HCT116 (cell line): ENCODE results near the gene RGS4. TPM values are rescaled to one million over a fixed set of nuclear protein-coding genes. Genes with fewer than 3 reads are reported as not detected.

Source experiments
- ATAC-seq: fragments of 200-7000 bp; cut with Tn5 transposase; 2 replicates; pipeline ENCODE4 v1.9.1; 2020; ENCODE audit warnings: mild to moderate bottlenecking, moderate library complexity
- BruUV-seq: library from RNA; stranded (reverse); fragments of 400-500 nt; replicated peaks from 2 replicates; lab custom pipeline; 2021; lab: Mats Ljungman, UMichigan
- CTCF ChIA-PET: fragments of 300-600 bp; sonication (Branson Sonifier 250); formaldehyde crosslinking; loops from one replicate; lab custom pipeline; 2021; ENCODE audit warnings: antibody characterized with exemption; lab: Charles Lee
- POLR2A ChIA-PET: fragments of 300-600, 350-600 bp; sonication (Branson Sonifier 250); formaldehyde crosslinking; loops from one replicate; lab custom pipeline; 2021; ENCODE audit warnings: antibody characterized with exemption; lab: Charles Lee
- RAD21 ChIA-PET, 2 experiments: fragments of 300-600 bp; sonication (Branson Sonifier 250); formaldehyde crosslinking; loops; one replicate each; lab custom pipeline; 2023; ENCODE audit warnings: low total read pairs in 2 of 2; ENCODE audit not compliant: uncharacterized antibody in 2 of 2, unreplicated experiment in 2 of 2, low non-redundant PET in 1 of 2; lab: Charles Lee
- DNase-seq: peaks from one replicate; pipeline ENCODE4 v3.0.0-alpha.2; 2010; ENCODE audit warnings: low read depth, low spot score
- H2AFZ ChIP-seq: fragments of 200-600 bp; shearing (Covaris generic), sonication (generic); 2 replicates; pipeline ENCODE4 v1.6.1; 2017; ENCODE audit warnings: low read depth, mixed run types, mixed read lengths, antibody characterized with exemption, low read length; ENCODE audit not compliant: poor library complexity, severe bottlenecking
- H3K27ac ChIP-seq: 2 replicates; pipeline ENCODE4 v1.5.1; 2012; ENCODE audit warnings: low read depth, low read length
- H3K27me3 ChIP-seq: fragments of 200-600 bp; sonication (generic); 2 replicates; pipeline ENCODE4 v1.6.1; 2016; ENCODE audit warnings: mixed run types, low read length, mixed read lengths; ENCODE audit not compliant: insufficient read depth
- H3K36me3 ChIP-seq, 2 experiments: fragments of 200-500 bp in 1 of 2; fragments of 200-600 bp in 1 of 2; sonication (Bioruptor generic) in 1 of 2; sonication (generic) in 1 of 2; 2 replicates each; pipeline versions ENCODE4 v1.5.1 to v1.6.1; 2014 to 2016; ENCODE audit warnings: low read length in 2 of 2, inconsistent platforms in 1 of 2, mixed read lengths in 1 of 2, mixed run types in 1 of 2; ENCODE audit not compliant: insufficient read depth in 2 of 2, control insufficient read depth in 1 of 2
- H3K4me1 ChIP-seq, 2 experiments: fragments of 200-600 bp in 1 of 2; sonication (generic) in 1 of 2; 2 replicates each; pipeline versions ENCODE4 v1.5.1 to v1.6.1; 2012 to 2017; ENCODE audit warnings: low read length in 2 of 2, inconsistent platforms in 1 of 2, mild to moderate bottlenecking in 1 of 2, mixed read lengths in 1 of 2, mixed run types in 1 of 2, moderate library complexity in 1 of 2; ENCODE audit not compliant: insufficient read depth in 2 of 2, control insufficient read depth in 1 of 2
- H3K4me2 ChIP-seq: fragments of 200-600 bp; sonication (generic); 2 replicates; pipeline ENCODE4 v1.6.1; 2017; ENCODE audit warnings: mixed run types, low read length, mixed read lengths
- H3K4me3 ChIP-seq, 2 experiments: fragments of 200-600 bp in 1 of 2; sonication (generic) in 1 of 2; replicated peaks in 1 of 2; 2 replicates each; pipeline ENCODE4 v1.5.1; 2011 to 2016; ENCODE audit warnings: low read length in 2 of 2, control low read depth in 1 of 2, low read depth in 1 of 2, mild to moderate bottlenecking in 1 of 2, mixed read lengths in 1 of 2, mixed run types in 1 of 2
- H3K79me2 ChIP-seq: fragments of 200-600 bp; sonication (generic); 2 replicates; pipeline ENCODE4 v1.6.1; 2017; ENCODE audit warnings: mild to moderate bottlenecking, mixed run types, low read length, moderate library complexity, mixed read lengths; ENCODE audit not compliant: insufficient read depth
- H3K9ac ChIP-seq: fragments of 200-600 bp; sonication (generic); 2 replicates; pipeline ENCODE4 v1.6.1; 2016; ENCODE audit warnings: low read length, mixed read lengths
- H3K9me2 ChIP-seq: fragments of 200-600 bp; sonication (generic), shearing (Covaris generic); 2 replicates; pipeline ENCODE4 v1.6.1; 2017; ENCODE audit warnings: mixed run types, mild to moderate bottlenecking, moderate library complexity; ENCODE audit not compliant: insufficient read depth
- H3K9me3 ChIP-seq, 2 experiments: fragments of 200-500 bp in 1 of 2; fragments of 200-600 bp in 1 of 2; sonication (Bioruptor generic) in 1 of 2; sonication (generic) in 1 of 2; 2 replicates each; pipeline ENCODE4 v1.6.1; 2014 to 2017; ENCODE audit warnings: low read length in 2 of 2, mixed read lengths in 2 of 2, inconsistent platforms in 1 of 2, low read depth in 1 of 2, mild to moderate bottlenecking in 1 of 2, mixed run types in 1 of 2, moderate library complexity in 1 of 2; ENCODE audit not compliant: control insufficient read depth in 1 of 2, insufficient read depth in 1 of 2
- H4K20me1 ChIP-seq: fragments of 200-600 bp; sonication (generic), shearing (Covaris generic); 2 replicates; pipeline ENCODE4 v1.6.1; 2017; ENCODE audit warnings: mixed run types, mild to moderate bottlenecking, moderate library complexity; ENCODE audit not compliant: insufficient read depth
- CTCF ChIP-seq, 3 experiments: fragments of 200-600 bp in 1 of 3; sonication (generic) in 1 of 3; IDR thresholded peaks in 2 of 3; conservative IDR thresholded peaks in 1 of 3; 2 replicates each; pipeline ENCODE4 v1.5.1; 2012 to 2017; ENCODE audit warnings: low read depth in 2 of 3, low read length in 2 of 3, antibody characterized with exemption in 1 of 3, borderline replicate concordance in 1 of 3, control low read depth in 1 of 3, mild to moderate bottlenecking in 1 of 3, mixed read lengths in 1 of 3, mixed run types in 1 of 3, moderate library complexity in 1 of 3; ENCODE audit not compliant: insufficient read depth in 1 of 3
- ELF1 ChIP-seq: IDR thresholded peaks from 2 replicates; pipeline ENCODE4 v1.6.1; 2012; ENCODE audit warnings: low read depth, borderline replicate concordance
- EZH2phosphoT487 ChIP-seq: fragments of 200-600 bp; IDR thresholded peaks from 2 replicates; pipeline ENCODE4 v1.6.1; 2018; ENCODE audit warnings: antibody characterized with exemption, borderline replicate concordance
- JUND ChIP-seq: IDR thresholded peaks from 2 replicates; pipeline ENCODE4 v1.6.1; 2012
- MAX ChIP-seq: IDR thresholded peaks from 2 replicates; pipeline ENCODE4 v1.6.1; 2012
- POLR2AphosphoS5 ChIP-seq: IDR thresholded peaks from 2 replicates; pipeline ENCODE4 v1.6.1; 2011; ENCODE audit warnings: mild to moderate bottlenecking, low read depth, low read length, moderate library complexity
- REST ChIP-seq: IDR thresholded peaks from 2 replicates; pipeline ENCODE4 v1.6.1; 2012; ENCODE audit warnings: low read depth
- SIN3A ChIP-seq: IDR thresholded peaks from 2 replicates; pipeline ENCODE4 v1.6.1; 2012; ENCODE audit warnings: low read depth
- SP1 ChIP-seq: IDR thresholded peaks from 2 replicates; pipeline ENCODE4 v1.6.1; 2012; ENCODE audit warnings: low read depth
- SRF ChIP-seq: IDR thresholded peaks from 2 replicates; pipeline ENCODE4 v1.6.1; 2012; ENCODE audit warnings: low read depth
- ZBTB33 ChIP-seq: IDR thresholded peaks from 2 replicates; pipeline ENCODE4 v1.6.1; 2011; ENCODE audit warnings: mild to moderate bottlenecking, low read length, moderate library complexity; ENCODE audit not compliant: insufficient replicate concordance; ENCODE audit errors: extremely low read depth
- ZFX ChIP-seq: fragments of 450-650 bp; IDR thresholded peaks from 2 replicates; pipeline ENCODE4 v1.6.1; 2017
- intact Hi-C: fragments of 100-400 bp; cut with micrococcal nuclease; formaldehyde crosslinking; loops from 2 replicates; pipeline ENCODE4 v1.10.0; 2022
- total RNA-seq: library from RNA; stranded (reverse); gene quantifications from one replicate; pipeline ENCODE4 v1.2.1, GENCODE V29; 2021; ENCODE audit not compliant: unreplicated experiment

The RGS4 gene
- total RNA-seq, 1 experiment from 2014 or later: not detected

- Histone ChIP-seq H3K9ac (no peak overlapping the region), H3K36me3 (no peaks in the 10 kb centered on the region), H4K20me1 (no peaks in the 10 kb centered on the region), H2AFZ (no peak overlapping the region), H3K9me3 (no peaks in the 10 kb centered on the region), H3K9me2 (no peaks in the 10 kb centered on the region), H3K79me2 (no peaks in the 10 kb centered on the region), H3K4me1 (no peaks in the 10 kb centered on the region), H3K27me3 (no peaks in the 10 kb centered on the region), H3K4me3 (no peak overlapping the region), H3K4me2 (no peak overlapping the region), H3K27ac (no peak overlapping the region)
- POLR2A ChIA-PET: no interaction called here
- TF ChIP-seq SP1 (no peak), ZFX (no peak)
- no TSS peak for BruUV-seq
- RAD21 ChIA-PET: no interaction called here
- ATAC-seq: no peak
- CTCF ChIA-PET: no interaction called here
- DNase-seq: no peak
- intact Hi-C loops: no loop called here
Observed at GRCh38 chr1:163060343-163061007, 8.7 kb upstream of the RGS4 start.

GRCh38 chr1:163063143-163063542, 6.0 kb upstream of the RGS4 start:
- intact Hi-C loops: no loop called here

More at GRCh38 chr1:163063143-163063542, 6.0 kb upstream of the RGS4 start:
- H3K4me3 ChIP-seq: no peak overlapping the region
- H3K9ac ChIP-seq: no peak overlapping the region
- no peak overlapping the region for H3K4me2 ChIP-seq
- H3K36me3 ChIP-seq: no peaks in the 10 kb centered on the region
- no peaks in the 10 kb centered on the region for H3K79me2 ChIP-seq
- no peaks in the 10 kb centered on the region for H4K20me1 ChIP-seq
- H2AFZ ChIP-seq: no peak overlapping the region
- TF ChIP-seq REST (no peak), CTCF (IDR thresholded peaks at IDR 0.05 in 2 of 3, conservative IDR thresholded peaks at IDR 0.05 in 1 of 3; ENCODE audit: borderline replicate concordance in 1 of 3, insufficient read depth in 1 of 3, low read depth in 2 of 3, low read length in 2 of 3) (no peak), EZH2phosphoT487 (no peak), ZBTB33 (no peak), SIN3A (no peak), ELF1 (no peak), JUND (no peak), ZFX (no peak), MAX (no peak), SRF (no peak), POLR2AphosphoS5 (no peak)
- ChIA-PET POLR2A (no interaction called here), CTCF (no interaction called here), RAD21 (no interaction called here)
- no peaks in the 10 kb centered on the region for H3K9me2 ChIP-seq
- no peak overlapping the region for H3K27ac ChIP-seq
- 0 out of 2 replicates have a peak, but pooled peaks cover 14% of the 10 kb centered on the region for H3K27me3 ChIP-seq
- no peaks in the 10 kb centered on the region for H3K4me1 ChIP-seq
- no peaks in the 10 kb centered on the region for H3K9me3 ChIP-seq
- ATAC-seq (no peak), DNase-seq (no peak)
- BruUV-seq: no TSS peak
